ENCODE results near the gene RAPGEF1. TPM values are rescaled to one million over a fixed set of nuclear protein-coding genes. Genes with fewer than 3 reads are reported as not detected.

Gene RAPGEF1
- total RNA-seq, 1 donor from 2014 or later = 94.3 TPM

DNA sequence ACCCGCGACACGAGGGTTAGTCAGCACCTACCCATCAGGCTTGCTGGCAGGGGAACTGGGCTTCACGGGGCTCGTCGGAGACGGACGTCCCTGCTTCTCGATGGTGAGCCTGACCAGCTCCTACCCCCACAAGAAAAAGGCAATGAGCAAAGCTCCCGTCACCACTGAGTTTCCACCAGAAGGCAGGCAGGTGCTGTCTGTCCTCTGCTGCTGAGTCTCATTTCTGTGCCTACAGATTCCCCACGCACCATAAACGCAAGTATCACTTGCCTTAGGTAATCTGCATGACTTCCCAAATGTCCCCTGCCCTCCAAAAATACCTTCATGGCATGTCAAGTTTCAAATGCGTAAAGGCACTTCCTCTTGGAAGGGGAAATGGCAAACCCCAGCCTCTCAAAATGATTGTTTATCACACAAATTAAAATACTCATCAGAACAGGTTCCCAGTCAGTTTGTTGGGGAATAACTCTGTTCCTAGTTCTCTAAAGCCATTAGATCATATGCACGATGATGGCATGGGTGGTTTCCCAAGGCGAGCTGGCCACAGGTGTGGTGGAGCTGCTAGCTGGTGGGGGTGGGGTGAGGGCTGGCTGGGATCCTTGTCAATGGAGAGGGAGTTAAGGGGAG is 109.6 kb downstream of the RAPGEF1 start:
- TF ChIP-seq, protein P1, sequence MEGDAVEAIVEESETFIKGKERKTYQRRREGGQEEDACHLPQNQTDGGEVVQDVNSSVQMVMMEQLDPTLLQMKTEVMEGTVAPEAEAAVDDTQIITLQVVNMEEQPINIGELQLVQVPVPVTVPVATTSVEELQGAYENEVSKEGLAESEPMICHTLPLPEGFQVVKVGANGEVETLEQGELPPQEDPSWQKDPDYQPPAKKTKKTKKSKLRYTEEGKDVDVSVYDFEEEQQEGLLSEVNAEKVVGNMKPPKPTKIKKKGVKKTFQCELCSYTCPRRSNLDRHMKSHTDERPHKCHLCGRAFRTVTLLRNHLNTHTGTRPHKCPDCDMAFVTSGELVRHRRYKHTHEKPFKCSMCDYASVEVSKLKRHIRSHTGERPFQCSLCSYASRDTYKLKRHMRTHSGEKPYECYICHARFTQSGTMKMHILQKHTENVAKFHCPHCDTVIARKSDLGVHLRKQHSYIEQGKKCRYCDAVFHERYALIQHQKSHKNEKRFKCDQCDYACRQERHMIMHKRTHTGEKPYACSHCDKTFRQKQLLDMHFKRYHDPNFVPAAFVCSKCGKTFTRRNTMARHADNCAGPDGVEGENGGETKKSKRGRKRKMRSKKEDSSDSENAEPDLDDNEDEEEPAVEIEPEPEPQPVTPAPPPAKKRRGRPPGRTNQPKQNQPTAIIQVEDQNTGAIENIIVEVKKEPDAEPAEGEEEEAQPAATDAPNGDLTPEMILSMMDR (IDR thresholded peaks at IDR 0.05) = no peak
- Mint-ChIP-seq H3K27me3 (ENCODE audit: unreplicated experiment) (no peaks in the 10 kb centered on the region), H3K4me3 (ENCODE audit: unreplicated experiment) (no peak overlapping the region), H3K36me3 (ENCODE audit: unreplicated experiment) (peaks cover 27% of the 10 kb centered on the region), H3K4me1 (ENCODE audit: unreplicated experiment) (peaks cover 10% of the 10 kb centered on the region), H3K9me3 (ENCODE audit: unreplicated experiment) (no peaks in the 10 kb centered on the region), H3K27ac (ENCODE audit: unreplicated experiment) (no peak overlapping the region)
- no peak for DNase-seq (ENCODE audit: extremely low spot score, unreplicated experiment)

DNA sequence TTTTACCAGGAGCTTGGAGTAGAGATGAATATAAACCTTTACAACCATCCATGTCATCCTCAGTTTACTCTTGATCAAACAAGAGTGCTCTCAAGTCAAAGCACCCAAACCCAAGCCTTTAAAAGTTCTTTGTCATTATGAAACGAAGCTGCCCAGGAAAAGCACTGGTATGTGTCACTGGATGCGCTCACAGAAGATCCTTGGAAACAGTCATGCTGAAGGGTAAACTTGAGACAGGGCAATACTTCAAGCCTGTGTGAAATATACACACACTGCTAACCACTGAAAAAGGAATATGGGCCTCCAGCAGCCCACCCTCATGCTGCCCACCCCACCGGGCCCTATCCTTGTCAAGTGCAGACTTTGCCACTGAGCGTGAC is 110.1 kb downstream of the RAPGEF1 start:
- Mint-ChIP-seq H3K4me3 (ENCODE audit: unreplicated experiment) (no peak overlapping the region), H3K4me1 (ENCODE audit: unreplicated experiment) (peaks cover 8% of the 10 kb centered on the region), H3K27me3 (ENCODE audit: unreplicated experiment) (no peaks in the 10 kb centered on the region), H3K36me3 (ENCODE audit: unreplicated experiment) (peaks cover 25% of the 10 kb centered on the region), H3K9me3 (ENCODE audit: unreplicated experiment) (no peaks in the 10 kb centered on the region), H3K27ac (ENCODE audit: unreplicated experiment) (no peak overlapping the region)
- no peak for DNase-seq (ENCODE audit: extremely low spot score, unreplicated experiment)
- TF ChIP-seq, protein P1 (IDR thresholded peaks at IDR 0.05) = no peak

DNA sequence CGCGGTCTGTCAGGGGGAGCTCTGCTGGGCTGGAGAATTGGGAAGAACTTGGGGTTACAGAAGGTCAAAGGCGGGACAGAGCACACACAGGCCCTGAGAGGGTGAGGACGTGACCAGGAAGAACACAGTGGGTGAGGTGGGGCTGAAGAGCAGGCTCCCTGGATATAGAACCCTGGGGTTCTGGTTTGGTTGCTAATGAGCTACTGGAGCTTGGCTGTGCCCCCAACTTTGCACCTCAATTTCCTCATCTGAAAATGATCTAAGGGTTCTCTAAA is 110.7 kb downstream of the RAPGEF1 start:
- Mint-ChIP-seq H3K9me3 (ENCODE audit: unreplicated experiment) (no peaks in the 10 kb centered on the region), H3K27me3 (ENCODE audit: unreplicated experiment) (no peaks in the 10 kb centered on the region), H3K4me3 (ENCODE audit: unreplicated experiment) (no peak overlapping the region), H3K27ac (ENCODE audit: unreplicated experiment) (no peak overlapping the region), H3K4me1 (ENCODE audit: unreplicated experiment) (peaks cover 10% of the 10 kb centered on the region), H3K36me3 (ENCODE audit: unreplicated experiment) (peaks cover 27% of the 10 kb centered on the region)
- TF ChIP-seq, protein P1 (IDR thresholded peaks at IDR 0.05) = no peak
- no peak for DNase-seq (ENCODE audit: extremely low spot score, unreplicated experiment)

DNA sequence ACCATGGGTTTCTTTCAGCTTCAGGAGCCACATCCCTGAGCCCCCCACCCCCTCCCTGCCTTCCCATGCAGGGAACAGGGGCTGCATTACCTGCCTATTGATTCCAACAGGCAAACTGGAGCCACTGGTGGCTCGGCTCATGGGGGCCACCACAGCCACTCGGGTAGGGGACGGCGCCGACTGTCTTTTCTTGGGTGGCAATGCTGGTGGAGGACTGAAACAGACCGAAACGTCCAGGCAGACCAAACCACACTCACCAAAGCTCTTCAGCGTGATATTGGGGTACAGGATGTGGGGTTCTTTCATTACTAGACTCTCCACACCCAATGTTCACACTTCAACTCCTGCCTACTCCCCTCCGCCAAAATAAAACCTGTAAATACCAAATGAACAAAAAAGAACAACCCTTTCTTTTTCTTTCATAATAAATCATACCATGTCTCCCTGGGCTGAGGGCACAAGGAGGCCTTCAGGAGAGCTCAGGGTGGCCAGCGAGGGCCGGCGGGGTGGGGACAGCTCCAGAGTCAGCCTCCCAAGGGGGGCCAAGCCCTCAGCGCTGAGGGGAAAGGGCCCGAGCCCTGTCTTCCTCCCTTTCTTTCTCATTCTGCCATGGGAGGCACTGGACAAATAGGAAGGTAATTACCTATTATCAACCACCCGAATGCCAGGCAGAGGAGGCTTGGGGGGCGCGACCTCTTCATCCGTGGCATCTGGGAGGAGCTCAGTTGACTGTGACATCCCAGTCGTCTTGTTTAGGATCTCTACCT is 111.2 kb downstream of the RAPGEF1 start:
- Mint-ChIP-seq H3K27me3 (ENCODE audit: unreplicated experiment) (no peaks in the 10 kb centered on the region), H3K36me3 (ENCODE audit: unreplicated experiment) (peaks cover 26% of the 10 kb centered on the region), H3K27ac (ENCODE audit: unreplicated experiment) (no peak overlapping the region), H3K4me3 (ENCODE audit: unreplicated experiment) (no peak overlapping the region), H3K9me3 (ENCODE audit: unreplicated experiment) (no peaks in the 10 kb centered on the region), H3K4me1 (ENCODE audit: unreplicated experiment) (peaks cover 10% of the 10 kb centered on the region)
- TF ChIP-seq, protein P1 (IDR thresholded peaks at IDR 0.05) = no peak
- no peak for DNase-seq (ENCODE audit: extremely low spot score, unreplicated experiment)

DNA sequence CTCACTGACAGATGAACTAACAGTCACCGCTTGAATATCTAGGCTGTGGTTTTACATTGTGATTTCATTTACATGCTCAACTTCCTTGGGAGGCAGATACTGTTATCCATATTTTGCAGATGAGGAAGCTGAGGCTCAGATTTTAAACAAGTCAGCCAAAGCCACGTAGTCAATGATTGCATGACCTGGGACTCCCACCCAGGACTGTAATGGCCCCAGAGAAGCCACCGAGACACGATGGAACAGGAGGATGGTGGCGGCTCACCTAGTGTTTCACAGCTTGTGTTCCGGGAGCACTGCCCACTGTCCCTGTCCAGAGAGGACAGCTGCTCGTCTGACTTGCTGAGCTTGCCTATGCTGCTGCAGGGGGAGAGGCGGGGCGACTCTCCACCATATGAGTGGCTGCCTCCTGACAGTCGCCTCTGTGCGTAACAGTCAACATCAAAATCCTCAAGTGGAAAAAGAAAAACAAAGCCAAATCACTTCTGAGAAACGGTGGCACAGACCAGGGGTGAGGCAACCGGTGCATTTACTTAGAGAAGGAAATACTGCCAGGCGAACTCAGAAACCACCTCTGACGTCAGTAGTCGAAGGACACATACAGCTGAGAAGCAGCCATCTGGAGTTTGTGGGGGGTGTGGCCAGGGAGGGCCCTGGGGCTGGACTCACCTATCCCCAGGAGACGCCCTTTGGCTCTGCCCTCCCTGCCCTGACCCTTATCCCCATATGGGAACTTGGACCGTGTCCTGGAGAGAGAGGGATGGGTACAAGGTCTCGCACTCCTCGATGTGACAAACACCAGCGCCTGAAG is 112.0 kb downstream of the RAPGEF1 start:
- TF ChIP-seq, protein P1 (IDR thresholded peaks at IDR 0.05) = no peak
- peak overlapping the region; percentile 52 for H3K27ac Mint-ChIP-seq (ENCODE audit: unreplicated experiment)

More for the DNA sequence above, 112.0 kb downstream of the RAPGEF1 start:
- Mint-ChIP-seq H3K9me3 (ENCODE audit: unreplicated experiment) (no peaks in the 10 kb centered on the region), H3K4me1 (ENCODE audit: unreplicated experiment) (peaks cover 10% of the 10 kb centered on the region), H3K36me3 (ENCODE audit: unreplicated experiment) (peaks cover 24% of the 10 kb centered on the region), H3K27me3 (ENCODE audit: unreplicated experiment) (no peaks in the 10 kb centered on the region), H3K4me3 (ENCODE audit: unreplicated experiment) (no peak overlapping the region)
- DNase-seq (ENCODE audit: extremely low spot score, unreplicated experiment) = no peak
